NCI-H2081 (cell line): ENCODE data around the gene MCC.

Experiments used
- DNase-seq, 2 experiments: peaks; one replicate each; lab custom pipeline; 2025; lab: John Stamatoyannopoulos, UW

Gene MCC

GRCh38 chr5:113487781-113488644 lies at the start of gene MCC:
MCC (minus strand) TSS chr5:113488453.
- DNase-seq: peak; percentile 69 to 74

GRCh38 chr5:113531481-113532159 lies 43.4 kb upstream of the MCC start:
- no peak for DNase-seq

GRCh38 chr5:113527746-113528145 lies 39.5 kb upstream of the MCC start:
- no peak for DNase-seq

- DNase-seq: no peak
These were observed 38.2 kb upstream of the MCC start for GRCh38 chr5:113526421-113526820.

- no peak for DNase-seq
These were observed 36.7 kb upstream of the MCC start for GRCh38 chr5:113524927-113525326.

- DNase-seq: no peak
These were observed 34.9 kb upstream of the MCC start for GRCh38 chr5:113523168-113523567.

- DNase-seq: no peak
These were observed 32.6 kb upstream of the MCC start for GRCh38 chr5:113520899-113521298.

GRCh38 chr5:113520429-113520828 lies 32.2 kb upstream of the MCC start:
- DNase-seq: no peak

GRCh38 chr5:113519412-113519811 lies 31.2 kb upstream of the MCC start:
- DNase-seq: no peak

- no peak for DNase-seq
These were observed 30.6 kb upstream of the MCC start for GRCh38 chr5:113518884-113519283.

- DNase-seq: no peak
These were observed 26.0 kb upstream of the MCC start for GRCh38 chr5:113514289-113514635.

- DNase-seq: peak; percentile 71 to 79
These were observed 25.4 kb upstream of the MCC start, which contains the start of gene YTHDC2 for GRCh38 chr5:113513384-113514288. YTHDC2 (plus strand) TSS chr5:113513694; CDS start chr5:113513896, 202 bp downstream.

GRCh38 chr5:113512341-113512740 lies 24.1 kb upstream of the MCC start:
- no peak for DNase-seq

GRCh38 chr5:113510836-113511451 lies 22.7 kb upstream of the MCC start:
- DNase-seq: peak in 1 of 2 experiments; percentile 27

GRCh38 chr5:113508756-113509155 lies 20.5 kb upstream of the MCC start:
- DNase-seq: no peak

- no peak for DNase-seq
These were observed 19.3 kb upstream of the MCC start for GRCh38 chr5:113507601-113508000.

GRCh38 chr5:113505181-113505580 lies 16.9 kb upstream of the MCC start:
- DNase-seq: no peak

GRCh38 chr5:113503146-113503545 lies 14.9 kb upstream of the MCC start:
- DNase-seq: no peak

- no peak for DNase-seq
These were observed 13.8 kb upstream of the MCC start for GRCh38 chr5:113502073-113502472.

- no peak for DNase-seq
These were observed 7.2 kb upstream of the MCC start for GRCh38 chr5:113495422-113495841.

GRCh38 chr5:113493446-113493845 lies 5.2 kb upstream of the MCC start:
- no peak for DNase-seq

- no peak for DNase-seq
These were observed 2.8 kb upstream of the MCC start for GRCh38 chr5:113491022-113491421.
